Heart right ventricle (tissue), 16 donors: Measurements from ENCODE around the gene CMTM1. TPM values are rescaled to one million over a fixed set of nuclear protein-coding genes. Genes with fewer than 3 reads are reported as not detected.
"Not testable (repeated sequence)": the region's sequence is repeated elsewhere in the genome, so short reads cannot be mapped to it uniquely, and the experiment has no call there.

ENCODE experiments used
- ATAC-seq, 8 donors: fragments of 200-7000 bp; cut with Tn5 transposase; one replicate each; pipeline ENCODE4 v1.9.1; 2020; ENCODE audit warnings: mild to moderate bottlenecking in 8 of 8, moderate library complexity in 8 of 8, moderate number of reproducible peaks in 1 of 8
- DNase-seq, 2 donors: peaks; one replicate each; pipeline ENCODE4 v3.0.0-alpha.2; 2020
- H3K27ac ChIP-seq, 10 donors: fragments of 200-600 bp; sonication (generic) in 2 of 10; one replicate each; pipeline versions ENCODE4 v1.5.0 to v1.8.0; 2020 to 2022; ENCODE audit warnings: mild to moderate bottlenecking in 3 of 10
- H3K27me3 ChIP-seq, 7 donors: fragments of 200-600 bp; one replicate each; pipeline ENCODE4 v1.8.0; 2021 to 2022; ENCODE audit warnings: mild to moderate bottlenecking in 2 of 7
- H3K36me3 ChIP-seq, 9 donors: fragments of 200-600 bp; sonication (generic) in 1 of 9; one replicate each; pipeline versions ENCODE4 v1.5.0 to v1.8.0; 2020 to 2022; ENCODE audit warnings: mild to moderate bottlenecking in 2 of 9
- H3K4me1 ChIP-seq, 9 donors: fragments of 200-600 bp; sonication (generic) in 1 of 9; one replicate each; pipeline versions ENCODE4 v1.5.0 to v1.8.0; 2020 to 2022; ENCODE audit warnings: mild to moderate bottlenecking in 4 of 9
- H3K4me3 ChIP-seq, 10 donors: fragments of 200-600 bp; sonication (generic) in 2 of 10; one replicate each; pipeline versions ENCODE4 v1.5.0 to v1.8.0; 2020 to 2022; ENCODE audit warnings: mild to moderate bottlenecking in 7 of 10, moderate library complexity in 2 of 10
- H3K9me3 ChIP-seq, 11 donors: fragments of 200-600 bp in 10 of 11; sonication (generic) in 2 of 11; one replicate each; pipeline versions ENCODE4 v1.5.0 to v1.8.0; 2013 to 2022; ENCODE audit warnings: mild to moderate bottlenecking in 2 of 11, control low read depth in 1 of 11, moderate library complexity in 1 of 11
- CTCF ChIP-seq, 9 donors: fragments of 200-600 bp; sonication (generic) in 2 of 9; IDR thresholded peaks; one replicate each; pipeline versions ENCODE4 v1.5.0 to v1.8.0; 2021 to 2022; ENCODE audit warnings: antibody characterized with exemption in 9 of 9, mild to moderate bottlenecking in 5 of 9, moderate library complexity in 1 of 9
- WGBS, 2 donors: extraction: QIAGEN DNeasy Blood & Tissue Kit; methylation state at CpG; one replicate each; pipeline ENCODE4 v1.1.7; 2013; ENCODE audit warnings: inconsistent platforms in 1 of 2; 5-methylcytosine and 5-hydroxymethylcytosine counted together
- intact Hi-C, 10 donors: fragments of 100-400 bp; cut with DNase I; formaldehyde crosslinking; loops; one replicate each; pipeline versions ENCODE4 v1.11.1 to v1.14.2; 2022
- polyA plus RNA-seq, 2 donors: library from polyadenylated mRNA; stranded (reverse); fragments of 200-250 nt; gene quantifications; one replicate each; pipeline ENCODE4 v1.2.3, GENCODE V29; 2013
- total RNA-seq, 10 donors: library from RNA; stranded (reverse); fragmentation: NEBNext Ultra II Directional in 3 of 10; extraction: Animal tissue kit (Norgen Biotek cat#: 25700) in 3 of 10; gene quantifications; one replicate each; pipeline versions ENCODE4 v1.2.1 to v1.2.4, GENCODE V29; 2021 to 2023
- donor health status: Arrhythmogenic right ventricular cardiomyopathy.
- donor health status: ischemic (EF 13 %, LVEDD 7.1; RV severe dilation, severe dysfunction).
- donor health status: healthy with polysubstance abuse.
- donor health status: DM: no; HTN: yes; CAD: no.
- donor health status: DM: no; HTN: no; CAD: no.
- donor health status: ischemic (EF 25% LVEDD 6.9; RV normal size, moderate dysfunction).
- donor health status: ischemic (EF 25% LVEDD 5.7; RV mildly dilated, moderate dysfunction).
- donor health status: healthy.
- donor health status: DM: yes; HTN: yes; CAD: no.
- donor health status: Ischemic cardiomyopathy.
- donor health status: ischemic (EF 35%, LVEDD 5.7; RV mildly dilated, moderate dysfunction).
- donor health status: nonischemic (EF 11% LVEDD 7.7; RV severe dilation, severe dysfunction).
- donor health status: DM: yes; HTN: yes; CAD: no.
- donor health status: PGD.
- donor health status: ischemic (EF 29% LVEDD 5.4; RV normal size, mild dysfunction).
- donor health status: nonischemic (EF 23%, LVEDD 6.1; RV moderate dilation, normal function).

Gene CMTM1
- total and polyA plus RNA-seq, 12 donors = 0.19 to 2.1 (median 0.95) TPM; not detected in 1

DNA sequence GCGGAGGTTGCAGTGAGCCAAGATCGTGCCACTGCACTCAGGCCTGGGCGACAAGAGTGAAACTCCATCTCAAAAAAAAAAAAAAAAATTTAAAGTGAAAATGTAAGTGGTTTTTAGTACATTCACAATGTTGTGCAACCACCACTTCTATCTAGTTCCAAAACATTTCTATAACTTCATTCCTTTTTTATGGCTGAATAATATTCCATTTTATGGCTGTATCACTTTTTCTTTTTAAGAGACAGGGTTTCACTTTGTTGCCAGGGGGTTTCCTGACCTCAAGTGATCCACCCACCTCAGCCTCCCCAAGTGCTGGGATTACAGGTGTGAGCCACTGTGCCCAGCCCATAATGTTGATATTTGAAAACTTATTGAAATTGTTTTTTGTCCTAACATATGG lies 26.6 kb downstream of the CMTM1 start:
- ATAC-seq (no peak), DNase-seq (no peak)
- Histone ChIP-seq H3K4me1 (peaks cover 0 to 21% (median 0%) of the 10 kb centered on the region in 9 donors), H3K27ac (no peak overlapping the region), H3K4me3 (no peak overlapping the region), H3K27me3 (no peaks in the 10 kb centered on the region), H3K36me3 (no peaks in the 10 kb centered on the region), H3K9me3 (peaks cover 0 to 3% (median 0%) of the 10 kb centered on the region in 11 donors)
- 98 to 99% methylated on average over 3 of the region's 3 CpGs for WGBS, 2 donors
- no peak for TF ChIP-seq CTCF (IDR thresholded peaks at IDR 0.05)
- intact Hi-C loops = loop anchor here in 1 of 10 donors (5.0 kb wide), 1 partner anchor 191 kb away; no protein-coding TSS in a partner anchor

- no peak for TF ChIP-seq CTCF (IDR thresholded peaks at IDR 0.05)
- intact Hi-C loops = loop anchor here in 1 of 10 donors (5.0 kb wide), 1 partner anchor 192 kb away; no protein-coding TSS in a partner anchor
- Histone ChIP-seq H3K9me3 (peaks cover 0 to 3% (median 0%) of the 10 kb centered on the region in 11 donors), H3K27ac (no peak overlapping the region), H3K36me3 (no peaks in the 10 kb centered on the region), H3K4me1 (peaks cover 0 to 9% (median 0%) of the 10 kb centered on the region in 9 donors), H3K27me3 (no peaks in the 10 kb centered on the region), H3K4me3 (no peak overlapping the region)
- no peak for ATAC-seq
- DNase-seq = no peak
- 59 to 67% methylated on average over 7 of the region's 7 CpGs for WGBS, 2 donors
Measured at GRCh38 chr16:66594739-66595138, 28.5 kb downstream of the CMTM1 start.

DNA sequence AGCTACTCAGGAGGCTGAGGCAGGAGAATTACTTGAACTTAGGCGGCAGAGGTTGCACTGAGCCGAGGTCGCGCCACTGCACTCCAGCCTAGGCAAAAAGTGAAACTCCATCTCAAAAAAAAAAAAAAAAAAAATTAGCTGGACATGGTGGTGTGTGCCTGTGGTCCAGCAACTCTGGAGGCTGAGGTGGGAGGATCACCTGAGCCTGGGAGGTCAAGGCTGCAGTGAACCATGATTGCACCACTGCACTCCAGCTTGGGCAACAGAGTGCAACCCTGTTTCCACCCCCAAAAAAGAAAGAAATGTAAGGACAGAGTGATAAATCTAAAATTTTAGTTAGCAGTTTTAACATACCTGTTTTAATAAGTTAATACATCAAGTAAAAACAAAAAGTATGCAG lies 30.3 kb downstream of the CMTM1 start:
- H3K36me3 ChIP-seq, H3K27ac ChIP-seq, DNase-seq, H3K4me3 ChIP-seq, intact Hi-C loops, ATAC-seq, H3K9me3 ChIP-seq, H3K4me1 ChIP-seq, H3K27me3 ChIP-seq: not testable (repeated sequence)
- whole genome bisulfite sequencing, 2 donors = 97 to 99% methylated on average over 4 of the region's 4 CpGs

GRCh38 chr16:66596986-66597848 lies 31.0 kb downstream of the CMTM1 start:
- Histone ChIP-seq H3K4me1 (no peaks in the 10 kb centered on the region), H3K4me3 (no peak overlapping the region), H3K36me3 (no peaks in the 10 kb centered on the region), H3K27me3 (peaks cover 0 to 5% (median 0%) of the 10 kb centered on the region in 7 donors), H3K9me3 (peaks cover 0 to 3% (median 0%) of the 10 kb centered on the region in 11 donors), H3K27ac (no peak overlapping the region)
- no peak for ATAC-seq
- intact Hi-C loops = no loop called here
- WGBS, 2 donors = 84 to 89% methylated on average over 5 of the region's 5 CpGs
- no peak for TF ChIP-seq CTCF (IDR thresholded peaks at IDR 0.05)
- DNase-seq = no peak

GRCh38 chr16:66598111-66598510 lies 31.9 kb downstream of the CMTM1 start:
- H3K36me3 ChIP-seq = no peaks in the 10 kb centered on the region
- DNase-seq = no peak
- no peak overlapping the region for H3K4me3 ChIP-seq
- peaks cover 0 to under 1% (median 0%) of the 10 kb centered on the region in 9 donors for H3K4me1 ChIP-seq
- peaks cover 0 to 5% (median 0%) of the 10 kb centered on the region in 7 donors for H3K27me3 ChIP-seq
- no peak for ATAC-seq
- TF ChIP-seq CTCF (IDR thresholded peaks at IDR 0.05) = no peak
- H3K27ac ChIP-seq = no peak overlapping the region
- intact Hi-C loops = no loop called here
- 55 to 71% methylated on average over 3 of the region's 3 CpGs for WGBS, 2 donors
- peaks cover 0 to 3% (median 0%) of the 10 kb centered on the region in 11 donors for H3K9me3 ChIP-seq
